ENCODE data around the gene MZF1. TPM values are rescaled to one million over a fixed set of nuclear protein-coding genes. Genes with fewer than 3 reads are reported as not detected.

MZF1 gene
- total RNA-seq, 1 donor from 2014 or later: 15.8 TPM

DNA sequence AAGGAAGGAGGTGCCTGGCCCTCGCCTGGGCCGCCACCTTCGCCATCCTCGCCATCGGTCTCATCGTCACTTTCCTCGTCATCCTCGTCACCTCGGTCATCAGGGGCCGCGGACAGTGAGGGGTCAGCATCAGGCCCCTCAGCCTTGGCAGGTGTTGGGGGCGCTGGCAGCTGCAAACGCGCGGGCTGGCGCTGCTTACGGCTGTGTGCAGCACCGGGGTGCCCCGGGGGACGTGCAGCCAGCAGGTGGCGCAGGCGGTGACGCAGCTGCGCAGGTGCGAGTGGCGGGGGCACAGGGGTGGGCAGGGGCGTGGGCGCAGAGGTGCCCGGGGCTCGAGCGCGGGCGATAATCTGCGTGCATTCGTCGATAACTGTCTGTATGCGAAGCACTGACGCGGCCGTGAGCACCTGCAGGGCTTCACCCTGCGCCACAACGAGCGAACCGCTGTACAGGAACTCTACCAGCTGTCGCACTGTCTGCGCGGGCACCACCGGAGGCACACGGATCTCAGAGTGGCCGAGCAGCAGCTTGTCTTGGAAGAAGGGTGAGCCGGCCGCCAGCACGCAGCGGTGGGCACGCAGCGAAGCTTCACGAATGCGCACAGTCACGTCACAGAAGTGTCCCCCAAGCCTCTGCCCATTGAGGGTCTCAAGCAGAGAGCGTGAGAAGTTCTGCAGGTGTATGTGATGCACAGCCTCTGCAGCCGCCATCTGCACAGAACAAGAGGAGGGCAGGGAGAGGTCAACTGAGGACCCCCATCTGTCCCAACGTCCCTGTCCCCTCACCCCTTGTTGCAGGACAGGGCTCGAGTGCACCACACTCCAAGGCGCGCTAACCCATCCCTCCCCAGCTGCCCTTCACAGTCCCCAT, 55.9 kb downstream of the MZF1 start:
- no peak for DNase-seq (ENCODE audit: low spot score)
- Mint-ChIP-seq H3K27me3 (ENCODE audit: low read depth) (no peaks in the 10 kb centered on the region), H3K36me3 (ENCODE audit: low read depth) (peaks cover 5% of the 10 kb centered on the region), H3K9me3 (ENCODE audit: low read depth) (no peaks in the 10 kb centered on the region), H3K4me3 (ENCODE audit: unreplicated experiment) (no peak overlapping the region), H3K27ac (ENCODE audit: unreplicated experiment) (no peak overlapping the region), H3K4me1 (ENCODE audit: low read depth) (peaks cover 42% of the 10 kb centered on the region)
- TF ChIP-seq, protein P1, sequence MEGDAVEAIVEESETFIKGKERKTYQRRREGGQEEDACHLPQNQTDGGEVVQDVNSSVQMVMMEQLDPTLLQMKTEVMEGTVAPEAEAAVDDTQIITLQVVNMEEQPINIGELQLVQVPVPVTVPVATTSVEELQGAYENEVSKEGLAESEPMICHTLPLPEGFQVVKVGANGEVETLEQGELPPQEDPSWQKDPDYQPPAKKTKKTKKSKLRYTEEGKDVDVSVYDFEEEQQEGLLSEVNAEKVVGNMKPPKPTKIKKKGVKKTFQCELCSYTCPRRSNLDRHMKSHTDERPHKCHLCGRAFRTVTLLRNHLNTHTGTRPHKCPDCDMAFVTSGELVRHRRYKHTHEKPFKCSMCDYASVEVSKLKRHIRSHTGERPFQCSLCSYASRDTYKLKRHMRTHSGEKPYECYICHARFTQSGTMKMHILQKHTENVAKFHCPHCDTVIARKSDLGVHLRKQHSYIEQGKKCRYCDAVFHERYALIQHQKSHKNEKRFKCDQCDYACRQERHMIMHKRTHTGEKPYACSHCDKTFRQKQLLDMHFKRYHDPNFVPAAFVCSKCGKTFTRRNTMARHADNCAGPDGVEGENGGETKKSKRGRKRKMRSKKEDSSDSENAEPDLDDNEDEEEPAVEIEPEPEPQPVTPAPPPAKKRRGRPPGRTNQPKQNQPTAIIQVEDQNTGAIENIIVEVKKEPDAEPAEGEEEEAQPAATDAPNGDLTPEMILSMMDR (IDR thresholded peaks at IDR 0.05): no peak

DNA sequence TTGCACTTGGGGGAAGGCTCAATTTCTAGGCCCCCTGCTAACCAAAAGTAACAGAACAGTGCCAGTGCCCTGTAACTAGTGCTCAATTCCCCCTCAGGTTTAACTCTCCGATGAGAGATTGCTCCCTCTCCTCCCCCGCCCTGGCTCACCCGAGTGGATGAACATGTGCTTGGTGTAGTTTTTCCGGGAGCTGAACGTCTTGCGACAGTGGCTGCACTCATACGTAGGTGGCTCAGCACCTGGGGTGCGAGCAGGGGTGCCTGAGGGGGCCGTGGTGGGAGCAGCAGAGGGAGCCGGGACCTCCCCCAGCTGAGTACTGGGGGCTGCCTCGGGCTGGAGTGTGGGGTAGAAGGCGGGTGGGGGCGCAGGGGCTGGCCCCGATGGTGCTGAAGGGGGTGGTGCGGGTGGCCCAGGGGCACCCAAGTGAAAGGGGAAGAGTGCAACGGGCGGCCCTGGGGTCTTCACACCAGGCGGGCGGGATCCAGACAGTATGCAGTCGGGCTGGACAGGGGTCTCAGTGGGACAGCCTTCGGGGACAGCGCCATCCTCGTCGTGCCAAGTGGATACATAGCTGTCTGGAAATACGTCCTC, 56.8 kb downstream of the MZF1 start:
- Mint-ChIP-seq H3K36me3 (ENCODE audit: low read depth) (peaks cover 5% of the 10 kb centered on the region), H3K27me3 (ENCODE audit: low read depth) (no peaks in the 10 kb centered on the region), H3K4me3 (ENCODE audit: unreplicated experiment) (no peak overlapping the region), H3K4me1 (ENCODE audit: low read depth) (peaks cover 42% of the 10 kb centered on the region), H3K27ac (ENCODE audit: unreplicated experiment) (no peak overlapping the region), H3K9me3 (ENCODE audit: low read depth) (no peaks in the 10 kb centered on the region)
- TF ChIP-seq, protein P1 (IDR thresholded peaks at IDR 0.05): no peak
- no peak for DNase-seq (ENCODE audit: low spot score)

DNA sequence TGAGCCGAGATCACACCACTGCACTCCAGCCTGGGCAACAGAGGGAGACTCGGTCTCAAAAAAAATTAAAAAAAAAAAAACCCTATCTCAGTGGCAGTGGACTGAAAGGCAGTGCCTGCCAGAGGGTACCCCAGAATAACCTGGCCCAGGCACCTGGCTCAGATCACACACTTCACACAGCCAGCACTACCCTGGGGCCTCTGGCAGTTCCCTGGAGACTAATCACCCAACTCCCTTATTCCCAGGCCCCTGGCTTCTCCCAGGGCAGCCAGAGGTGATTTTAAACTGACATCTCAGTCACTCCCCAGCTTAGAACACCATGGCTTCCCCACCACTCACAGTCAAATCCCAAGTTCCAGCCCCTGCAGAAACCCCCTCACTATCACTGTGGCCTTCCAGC, 57.9 kb downstream of the MZF1 start:
- Mint-ChIP-seq H3K27ac (ENCODE audit: unreplicated experiment) (no peak overlapping the region), H3K4me1 (ENCODE audit: low read depth) (peaks cover 37% of the 10 kb centered on the region), H3K9me3 (ENCODE audit: low read depth) (no peaks in the 10 kb centered on the region), H3K4me3 (ENCODE audit: unreplicated experiment) (no peak overlapping the region), H3K36me3 (ENCODE audit: low read depth) (peaks cover 5% of the 10 kb centered on the region), H3K27me3 (ENCODE audit: low read depth) (no peaks in the 10 kb centered on the region)
- no peak for DNase-seq (ENCODE audit: low spot score)
- TF ChIP-seq, protein P1 (IDR thresholded peaks at IDR 0.05): no peak

DNA sequence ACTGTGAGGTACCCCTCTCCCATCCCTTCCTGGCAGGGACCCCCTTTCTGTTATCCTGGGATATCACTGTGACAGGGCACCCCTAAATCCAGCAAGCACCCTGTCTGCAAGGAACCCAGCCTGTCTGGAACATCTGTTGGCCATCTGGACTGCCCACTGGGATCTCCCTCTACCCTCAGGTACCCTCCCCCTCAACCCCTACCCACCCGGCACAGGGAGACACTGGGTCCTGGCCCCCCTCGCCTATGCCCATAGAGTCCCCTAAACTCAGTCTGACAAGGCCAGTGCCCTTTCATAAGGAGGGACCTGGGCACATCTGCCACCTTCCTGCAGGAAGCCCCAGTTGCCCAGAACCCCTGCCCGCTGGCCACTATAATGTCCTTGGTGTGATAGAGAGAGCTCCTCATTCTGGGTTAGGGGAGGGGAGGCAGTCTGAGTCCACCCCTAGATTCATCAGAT, 58.5 kb downstream of the MZF1 start:
- Mint-ChIP-seq H3K4me1 (ENCODE audit: low read depth) (peaks cover 32% of the 10 kb centered on the region), H3K4me3 (ENCODE audit: unreplicated experiment) (peak overlapping the region; percentile 52), H3K27me3 (ENCODE audit: low read depth) (no peaks in the 10 kb centered on the region), H3K36me3 (ENCODE audit: low read depth) (peaks cover 5% of the 10 kb centered on the region), H3K27ac (ENCODE audit: unreplicated experiment) (no peak overlapping the region), H3K9me3 (ENCODE audit: low read depth) (no peaks in the 10 kb centered on the region)
- TF ChIP-seq, protein P1 (IDR thresholded peaks at IDR 0.05): no peak
- no peak for DNase-seq (ENCODE audit: low spot score)

DNA sequence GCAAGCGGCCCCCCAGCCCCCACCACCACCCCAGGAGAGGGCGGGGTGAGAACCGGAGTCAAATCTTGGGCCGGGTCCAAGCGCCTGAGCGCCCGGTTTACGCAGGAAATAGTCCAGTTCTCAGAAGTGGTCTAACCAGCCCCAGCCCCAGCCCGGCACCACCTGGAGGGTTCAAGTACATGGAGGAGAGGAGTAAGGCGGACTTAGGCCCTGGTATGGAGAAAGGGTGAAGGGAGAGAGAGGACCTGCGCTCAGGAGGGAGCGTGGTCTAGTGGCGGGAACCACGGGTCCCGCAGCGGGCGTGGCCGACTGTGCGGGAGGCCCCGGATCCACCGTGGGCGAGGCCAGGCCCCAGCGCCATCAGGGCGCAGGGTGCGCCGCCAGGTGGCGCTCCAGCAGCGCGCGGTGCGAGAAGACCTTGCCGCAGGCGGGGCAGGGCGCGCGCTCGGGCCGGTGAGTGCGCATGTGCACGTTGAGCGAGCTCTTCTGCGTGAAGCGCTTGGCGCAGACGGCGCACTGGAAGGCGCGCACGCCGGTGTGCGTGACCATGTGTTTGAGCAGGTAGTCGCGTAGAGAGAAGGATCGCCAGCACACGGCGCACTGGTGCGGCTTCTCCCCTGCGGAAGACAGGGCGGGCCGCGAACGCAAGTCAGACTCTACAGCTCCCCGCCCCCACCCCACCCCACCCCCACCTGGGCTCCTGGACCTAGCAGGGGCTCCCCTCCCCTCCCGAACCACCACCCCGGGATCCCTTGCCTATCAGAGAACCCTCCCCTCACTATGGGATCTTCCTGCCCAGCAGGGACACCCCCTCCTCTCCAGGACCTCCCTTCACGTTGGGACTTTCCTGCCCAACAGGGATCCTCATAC, 59.2 kb downstream of the MZF1 start:
- Mint-ChIP-seq H3K27ac (ENCODE audit: unreplicated experiment) (no peak overlapping the region), H3K36me3 (ENCODE audit: low read depth) (peaks cover 5% of the 10 kb centered on the region), H3K4me1 (ENCODE audit: low read depth) (peaks cover 31% of the 10 kb centered on the region), H3K9me3 (ENCODE audit: low read depth) (no peaks in the 10 kb centered on the region), H3K4me3 (ENCODE audit: unreplicated experiment) (peak overlapping the region; percentile 52), H3K27me3 (ENCODE audit: low read depth) (no peaks in the 10 kb centered on the region)
- peak; percentile 92 for DNase-seq (ENCODE audit: low spot score)
- TF ChIP-seq, protein P1 (IDR thresholded peaks at IDR 0.05): peak; percentile 81

Data from chondrocyte (in vitro differentiated cells).